ENCODE data around the gene RAB5B.
A peak's percentile ranks its signal among the peaks of the same experiment; 100 is the strongest.

RAB5B gene

DNA sequence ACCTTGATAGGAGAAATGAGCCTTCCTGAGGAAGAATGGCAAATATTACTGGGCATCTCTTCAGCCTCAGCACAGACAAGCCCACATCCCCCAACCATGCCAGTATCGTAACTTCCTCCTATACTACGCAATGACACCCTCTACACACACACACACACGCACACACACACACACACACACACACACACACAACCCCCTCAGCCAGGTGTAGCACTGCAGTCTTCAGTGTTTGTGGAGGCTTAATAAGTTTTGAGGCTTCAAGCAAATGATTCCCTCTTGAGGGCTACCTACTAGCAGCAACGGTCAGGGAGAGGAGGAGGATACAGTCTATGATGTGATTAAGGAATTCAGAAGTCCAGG lies 41.3 kb upstream of the RAB5B start:
- POLR2A ChIA-PET: interaction anchor here (0.7 to 1.2 kb wide), 3 partner anchors 85 to 121 kb away, joined by 3 to 7 read pairs (median 3); partner anchors contain the start of gene DNAJC14
- CTCF ChIA-PET: interaction anchor here (1.5 to 11.1 kb wide), 8 partner anchors 10 to 193 kb away, joined by 4 to 206 read pairs (median 12); partner anchors contain the start of genes GDF11, MMP19, ORMDL2 and SARNP

DNA sequence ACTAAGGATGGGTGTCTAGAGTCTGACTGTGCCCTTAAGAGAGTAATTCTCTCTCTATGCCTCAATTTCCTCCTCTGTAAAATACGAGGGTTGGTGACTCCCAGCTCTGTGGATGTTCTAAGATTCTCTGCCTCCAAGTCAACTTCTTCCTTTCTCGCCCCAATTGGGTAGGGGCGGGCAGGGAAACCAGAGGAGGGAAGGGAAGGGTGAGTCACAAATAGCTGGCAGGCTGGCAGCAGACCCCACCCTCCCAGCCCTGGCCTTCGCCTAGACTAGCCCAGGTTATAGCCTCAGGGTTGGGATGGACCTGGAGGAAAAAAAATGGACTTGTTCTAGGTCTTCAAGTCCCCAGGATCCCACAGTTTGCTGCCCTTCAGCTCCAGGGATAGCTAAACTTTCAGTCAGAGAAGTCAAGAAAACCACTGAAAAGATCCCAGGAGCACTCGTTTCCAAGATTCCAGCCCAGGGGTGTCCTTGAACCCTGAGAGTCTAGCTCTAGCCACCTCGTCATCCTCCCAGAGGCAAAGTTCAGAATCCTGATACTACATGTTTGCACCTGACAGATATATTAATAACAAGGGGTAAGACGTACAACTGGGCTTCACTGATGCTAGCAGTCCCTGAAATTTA lies 40.6 kb upstream of the RAB5B start:
- DNase-seq (ENCODE audit: low read depth, low spot score): no peak
- TF ChIP-seq, protein P1, sequence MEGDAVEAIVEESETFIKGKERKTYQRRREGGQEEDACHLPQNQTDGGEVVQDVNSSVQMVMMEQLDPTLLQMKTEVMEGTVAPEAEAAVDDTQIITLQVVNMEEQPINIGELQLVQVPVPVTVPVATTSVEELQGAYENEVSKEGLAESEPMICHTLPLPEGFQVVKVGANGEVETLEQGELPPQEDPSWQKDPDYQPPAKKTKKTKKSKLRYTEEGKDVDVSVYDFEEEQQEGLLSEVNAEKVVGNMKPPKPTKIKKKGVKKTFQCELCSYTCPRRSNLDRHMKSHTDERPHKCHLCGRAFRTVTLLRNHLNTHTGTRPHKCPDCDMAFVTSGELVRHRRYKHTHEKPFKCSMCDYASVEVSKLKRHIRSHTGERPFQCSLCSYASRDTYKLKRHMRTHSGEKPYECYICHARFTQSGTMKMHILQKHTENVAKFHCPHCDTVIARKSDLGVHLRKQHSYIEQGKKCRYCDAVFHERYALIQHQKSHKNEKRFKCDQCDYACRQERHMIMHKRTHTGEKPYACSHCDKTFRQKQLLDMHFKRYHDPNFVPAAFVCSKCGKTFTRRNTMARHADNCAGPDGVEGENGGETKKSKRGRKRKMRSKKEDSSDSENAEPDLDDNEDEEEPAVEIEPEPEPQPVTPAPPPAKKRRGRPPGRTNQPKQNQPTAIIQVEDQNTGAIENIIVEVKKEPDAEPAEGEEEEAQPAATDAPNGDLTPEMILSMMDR (IDR thresholded peaks at IDR 0.05; ENCODE audit: insufficient read depth, low read length, missing control alignments): no peak
- CTCF ChIA-PET: interaction anchor here (0.7 to 11.1 kb wide), 10 partner anchors 7 to 275 kb away, joined by 3 to 206 read pairs (median 12); partner anchors contain the start of genes GDF11, MMP19, ORMDL2 and PYM1
- peak overlapping the region; percentile 9; the same call in 1 of the 2 replicates for H3K4me3 ChIP-seq (ENCODE audit: low read depth, low read length)
- POLR2A ChIA-PET: interaction anchor here (0.6 to 1.2 kb wide), 5 partner anchors 85 to 195 kb away, joined by 3 to 7 read pairs (median 3); partner anchors contain the start of gene DNAJC14

More for the DNA sequence above, 41.3 kb upstream of the RAB5B start:
- no peak for DNase-seq (ENCODE audit: low read depth, low spot score)
- peak overlapping the region; percentile 83 for H3K4me3 ChIP-seq (ENCODE audit: low read depth, low read length)
- TF ChIP-seq, protein P1 (IDR thresholded peaks at IDR 0.05; ENCODE audit: insufficient read depth, low read length, missing control alignments): no peak

DNA sequence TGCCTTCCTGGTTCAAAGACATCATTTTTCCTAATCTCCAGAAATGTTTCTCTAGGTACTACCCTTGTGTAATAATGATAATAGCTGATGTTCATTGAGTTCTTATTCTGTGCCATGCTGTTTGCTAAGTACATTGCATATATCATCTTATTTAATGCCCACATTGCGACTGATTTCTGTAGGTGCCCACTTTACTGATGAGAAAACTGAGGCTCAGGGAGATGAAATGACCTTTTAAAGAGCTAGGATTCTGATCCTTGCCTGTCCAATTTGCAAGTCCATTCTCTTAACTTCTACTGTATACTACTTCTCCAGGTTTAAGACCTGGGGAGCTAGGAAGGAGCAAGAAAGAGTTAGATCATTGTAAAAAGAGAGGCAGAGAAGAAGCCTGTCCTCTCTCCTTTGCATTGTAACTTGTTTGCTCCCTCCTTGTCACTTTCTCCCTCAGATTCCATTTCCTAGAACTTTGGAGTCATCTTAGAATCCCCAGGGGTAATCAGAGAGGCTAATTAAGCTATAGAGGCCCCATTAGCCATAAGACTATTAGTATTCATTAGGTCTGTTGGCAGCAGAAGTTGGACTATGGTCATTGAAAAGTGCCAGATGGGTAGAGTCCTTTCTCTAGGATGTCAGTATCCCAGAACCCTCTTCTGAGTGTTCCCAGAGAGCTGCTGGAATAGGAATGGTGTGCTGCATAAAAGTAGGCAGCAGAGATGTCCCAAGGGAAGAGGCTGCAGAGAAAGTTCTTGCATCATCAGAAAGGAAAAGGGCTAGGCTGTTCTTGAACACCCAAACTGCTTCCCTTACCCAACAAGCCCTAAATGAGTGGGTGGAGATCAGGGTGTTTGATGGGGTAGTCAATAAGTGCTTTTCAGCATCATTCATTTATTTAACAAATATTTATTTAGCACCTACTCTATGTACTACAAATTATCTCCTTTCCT lies 39.8 kb upstream of the RAB5B start:
- POLR2A ChIA-PET: interaction anchor here (0.6 to 1.2 kb wide), 4 partner anchors 86 to 195 kb away, joined by 3 to 7 read pairs (median 4); partner anchors contain the start of gene DNAJC14
- H3K4me3 ChIP-seq (ENCODE audit: low read depth, low read length): no peak overlapping the region
- CTCF ChIA-PET: interaction anchor here (0.8 to 11.1 kb wide), 9 partner anchors 7 to 276 kb away, joined by 3 to 206 read pairs (median 9); partner anchors contain the start of genes GDF11, ORMDL2, PYM1 and SARNP
- no peak for DNase-seq (ENCODE audit: low read depth, low spot score)
- TF ChIP-seq, protein P1 (IDR thresholded peaks at IDR 0.05; ENCODE audit: insufficient read depth, low read length, missing control alignments): no peak

DNA sequence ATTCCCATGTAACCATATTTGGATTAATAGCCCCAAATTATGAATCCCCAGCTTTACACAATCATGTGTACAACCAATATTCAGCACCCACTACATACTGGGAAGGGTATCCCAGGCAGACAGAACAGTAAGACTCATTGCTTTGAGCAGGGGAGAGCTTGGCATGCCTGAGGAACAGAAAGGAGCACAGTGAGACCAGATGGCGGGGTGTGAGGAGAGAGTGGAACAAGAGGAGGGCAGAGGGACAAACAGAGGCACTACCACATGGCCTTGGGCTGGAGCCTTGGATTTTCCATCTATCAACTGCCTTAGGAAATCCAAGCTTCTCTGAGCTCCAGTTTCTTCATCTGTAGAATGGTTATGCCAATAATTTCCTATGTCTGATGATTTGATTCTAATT lies 39.1 kb upstream of the RAB5B start:
- ChIA-PET CTCF (interaction anchor here (0.8 to 11.1 kb wide), 8 partner anchors 8 to 276 kb away, joined by 3 to 206 read pairs (median 37); partner anchors contain the start of genes GDF11, ORMDL2, PYM1 and SARNP), POLR2A (interaction anchor here (1.7 kb wide), 1 partner anchor 39 kb away, joined by 6 read pairs; the partner anchor contains the start of gene RAB5B)
- TF ChIP-seq, protein P1 (IDR thresholded peaks at IDR 0.05; ENCODE audit: insufficient read depth, low read length, missing control alignments): no peak
- no peak for DNase-seq (ENCODE audit: low read depth, low spot score)
- H3K4me3 ChIP-seq (ENCODE audit: low read depth, low read length): no peak overlapping the region

DNA sequence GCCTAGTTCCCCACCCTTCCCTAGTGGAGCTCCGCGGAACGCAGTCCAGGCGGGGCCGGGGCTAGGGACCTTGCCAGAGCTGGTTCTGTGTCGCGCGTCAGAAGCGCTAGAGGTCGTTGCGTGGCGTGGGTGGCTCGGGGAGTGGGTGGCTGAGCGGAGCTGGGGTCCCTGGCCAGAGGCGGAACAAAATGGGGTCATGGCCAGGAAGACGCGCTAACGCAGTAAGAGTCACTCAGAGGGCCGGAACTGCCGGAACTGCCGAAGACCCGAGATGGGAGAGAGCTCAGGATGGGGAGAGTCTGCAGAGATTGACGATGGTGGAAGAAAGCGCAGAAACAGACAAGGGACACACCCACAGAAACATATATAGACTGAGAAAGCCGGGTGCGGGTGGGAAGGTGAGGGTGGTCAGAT lies 38.1 kb upstream of the RAB5B start:
- H3K4me3 ChIP-seq (ENCODE audit: low read depth, low read length): no peak overlapping the region

More for the DNA sequence above, 38.1 kb upstream of the RAB5B start:
- POLR2A ChIA-PET: interaction anchor here (1.1 to 1.7 kb wide), 3 partner anchors 9 to 106 kb away, joined by 3 to 6 read pairs (median 3); partner anchors contain the start of gene RAB5B
- CTCF ChIA-PET: interaction anchor here (0.8 to 11.1 kb wide), 7 partner anchors 9 to 196 kb away, joined by 3 to 206 read pairs (median 69); partner anchors contain the start of genes GDF11, ORMDL2, PYM1 and SARNP
- TF ChIP-seq, protein P1 (IDR thresholded peaks at IDR 0.05; ENCODE audit: insufficient read depth, low read length, missing control alignments): no peak
- no peak for DNase-seq (ENCODE audit: low read depth, low spot score)

Measured in AG04449 (cell line).